GM18519 (cell line): ENCODE measurements around the gene HRNR.
"Not testable (repeated sequence)": the region's sequence is repeated elsewhere in the genome, so short reads cannot be mapped to it uniquely, and the experiment has no call there.

Experiments
- ATAC-seq: cut with Tn5 transposase; IDR thresholded peaks from one replicate; pipeline ENCODE4 v1.9.1; 2021; ENCODE audit warnings: mild to moderate bottlenecking, moderate library complexity; ENCODE audit not compliant: unreplicated experiment, low FRiP score

Gene HRNR

GRCh38 chr1:152224093-152224492 is at the start of gene HRNR:
HRNR (minus strand) TSS chr1:152224193; CDS start chr1:152223253, 940 bp downstream.
- ATAC-seq: no peak

DNA sequence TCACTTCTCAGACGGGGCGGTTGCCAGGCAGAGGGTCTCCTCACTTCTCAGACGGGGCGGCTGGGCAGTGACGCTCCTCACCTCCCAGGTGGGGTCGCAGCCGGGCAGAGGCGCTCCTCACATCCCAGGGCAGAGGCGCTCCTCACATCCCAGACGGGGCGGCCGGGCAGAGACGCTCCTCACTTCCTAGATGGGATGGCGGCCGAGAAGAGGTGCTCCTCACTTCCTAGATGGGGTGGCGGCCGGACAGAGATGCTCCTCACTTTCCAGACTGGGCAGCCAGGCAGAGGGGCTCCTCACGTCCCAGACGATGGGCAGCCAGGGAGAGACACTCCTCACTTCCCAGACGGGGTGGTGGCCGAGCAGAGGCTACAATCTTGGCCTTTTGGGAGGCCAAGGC is 32.4 kb upstream of the HRNR start:
- not testable (repeated sequence) for ATAC-seq

DNA sequence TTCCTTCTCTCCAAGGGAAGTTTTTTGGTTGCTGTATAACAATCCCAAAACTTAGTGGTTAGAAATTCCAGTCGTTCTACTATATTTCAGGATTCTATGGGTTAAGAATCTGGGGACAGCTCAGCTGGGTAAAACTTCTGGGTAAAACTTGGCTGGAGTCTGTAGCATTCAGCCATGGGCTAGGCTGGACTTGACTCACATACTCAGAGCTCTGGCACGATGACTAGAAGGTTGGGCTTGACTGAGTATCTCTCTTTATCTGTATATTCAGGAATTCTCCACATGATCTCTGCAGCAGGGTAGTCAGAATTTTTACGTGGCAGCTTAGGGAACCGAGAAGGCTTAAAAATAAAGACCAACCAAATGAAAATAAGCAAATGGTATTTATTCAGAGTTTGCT is 28.2 kb upstream of the HRNR start:
- ATAC-seq: no peak

- ATAC-seq: no peak
Observed at GRCh38 chr1:152251391-152251790, 27.4 kb upstream of the HRNR start.

- no peak for ATAC-seq
Observed at GRCh38 chr1:152247316-152247715, 23.3 kb upstream of the HRNR start.

GRCh38 chr1:152244576-152245273 is 20.7 kb upstream of the HRNR start:
- ATAC-seq: no peak

GRCh38 chr1:152237093-152237492 is 13.1 kb upstream of the HRNR start:
- ATAC-seq: no peak

DNA sequence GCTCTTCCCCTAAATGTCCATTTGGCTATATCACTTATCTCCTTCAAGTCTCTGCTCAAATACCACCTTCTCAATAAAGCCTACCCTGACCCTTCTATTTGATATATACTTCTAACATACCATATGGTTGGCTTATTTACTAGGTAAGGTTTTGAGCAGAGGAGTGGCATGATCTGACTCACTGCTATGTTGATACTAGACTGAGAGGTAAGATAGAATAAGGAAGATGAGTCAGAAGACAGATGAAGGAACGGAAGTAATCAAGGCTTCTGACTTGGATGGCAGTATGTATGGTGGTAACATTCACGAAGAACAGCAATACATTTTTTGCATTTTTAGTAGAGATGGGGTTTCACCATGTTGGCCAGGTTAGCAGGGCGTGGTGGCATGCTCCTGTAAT is 4.8 kb upstream of the HRNR start:
- ATAC-seq: no peak

- no peak for ATAC-seq
Observed at GRCh38 chr1:152227310-152227928, 3.4 kb upstream of the HRNR start.

- ATAC-seq: no peak
Observed at GRCh38 chr1:152225678-152226077, 1.7 kb upstream of the HRNR start.

DNA sequence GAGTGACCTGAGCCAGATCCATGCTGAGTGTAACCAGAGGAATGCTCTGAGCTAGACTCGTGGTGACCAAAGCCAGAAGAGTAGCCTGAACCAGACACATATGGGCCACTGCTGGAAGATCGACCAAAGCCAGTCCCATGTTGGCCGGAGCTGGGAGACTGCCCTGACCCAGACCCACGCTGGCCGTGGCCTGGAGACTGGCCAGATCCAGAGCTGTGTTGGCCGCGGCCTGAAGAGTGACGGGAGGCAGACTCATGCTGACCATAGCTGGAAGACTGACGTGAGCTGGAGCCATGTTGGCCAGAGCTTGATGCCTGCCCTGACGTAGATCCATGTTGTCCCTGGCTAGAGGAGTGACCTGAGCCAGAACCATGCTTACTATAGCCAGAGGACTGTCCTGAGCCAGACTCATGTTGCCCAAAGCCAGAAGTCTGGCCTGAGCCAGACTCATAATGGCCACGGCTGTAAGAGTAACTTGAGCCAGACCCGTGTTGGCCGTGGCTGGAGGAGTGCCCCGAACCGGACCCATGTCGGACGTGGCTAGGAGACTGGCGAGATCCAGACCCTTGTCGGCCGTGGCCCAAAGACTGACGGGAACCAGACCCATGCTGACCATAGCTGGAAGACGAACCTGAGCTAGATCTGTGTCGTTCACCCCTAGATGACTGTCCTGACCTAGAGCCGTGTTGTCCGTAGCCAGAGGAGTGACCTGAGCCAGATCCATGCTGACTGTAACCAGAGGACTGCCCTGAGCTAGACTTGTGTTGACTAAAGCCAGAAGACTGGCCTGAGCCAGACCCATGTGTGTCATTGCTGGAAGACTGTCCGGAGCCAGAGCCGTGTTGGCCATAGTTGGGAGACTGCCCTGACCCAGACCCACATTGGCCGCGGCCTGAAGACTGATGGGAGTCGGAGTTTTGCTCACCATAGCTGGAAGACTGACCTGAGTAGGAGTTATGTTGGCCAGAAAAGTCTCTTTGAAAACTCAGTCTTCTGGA is 3.5 kb downstream of the HRNR start:
- ATAC-seq: no peak

DNA sequence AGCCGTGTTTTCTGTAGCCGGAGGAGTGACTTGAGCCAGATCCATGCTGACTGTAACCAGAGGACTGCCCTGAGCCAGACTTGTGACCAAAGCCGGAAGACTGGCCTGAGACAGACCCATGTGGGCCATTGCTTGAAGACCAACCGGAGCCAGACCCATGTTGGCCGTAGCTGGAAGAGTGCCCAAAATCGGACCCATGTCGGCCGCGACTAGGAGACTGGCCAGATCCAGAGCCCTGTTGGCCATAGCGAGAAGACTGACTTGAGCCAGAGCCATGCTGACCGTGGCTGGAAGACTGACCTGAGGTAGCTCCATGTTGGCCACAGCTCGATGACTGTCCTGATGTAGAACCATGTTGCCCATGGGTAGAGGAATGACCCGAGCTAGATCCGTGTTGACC is 4.6 kb downstream of the HRNR start:
- not testable (repeated sequence) for ATAC-seq

GRCh38 chr1:152218762-152219436 is 5.1 kb downstream of the HRNR start:
- no peak for ATAC-seq

GRCh38 chr1:152215604-152216003 is 8.4 kb downstream of the HRNR start:
- not testable (repeated sequence) for ATAC-seq

GRCh38 chr1:152214911-152215310 is 9.1 kb downstream of the HRNR start:
- not testable (repeated sequence) for ATAC-seq

DNA sequence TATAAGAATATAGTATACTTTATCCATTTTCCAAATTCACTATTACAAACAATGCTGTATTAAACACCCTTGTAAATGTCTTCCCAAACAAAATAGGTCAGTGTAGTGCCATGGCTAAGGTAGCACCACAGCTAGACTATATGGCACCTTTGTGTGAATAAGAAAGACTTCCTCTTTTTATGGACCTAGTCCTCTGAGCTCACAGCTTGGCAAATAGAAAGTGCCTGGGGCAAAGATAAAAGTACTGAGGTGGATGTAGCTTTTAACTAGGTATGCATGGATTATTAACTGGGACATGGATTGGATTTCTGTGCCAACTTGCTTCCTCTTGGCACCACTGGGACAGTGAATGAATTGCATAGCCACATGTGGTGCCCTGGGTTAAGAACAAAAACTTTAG is 25.0 kb downstream of the HRNR start:
- no peak for ATAC-seq

- no peak for ATAC-seq
Observed at GRCh38 chr1:152197361-152197941, 26.5 kb downstream of the HRNR start.

GRCh38 chr1:152191711-152192110 is 32.3 kb downstream of the HRNR start:
- no peak for ATAC-seq

GRCh38 chr1:152191260-152191659 is 32.7 kb downstream of the HRNR start:
- ATAC-seq: no peak

DNA sequence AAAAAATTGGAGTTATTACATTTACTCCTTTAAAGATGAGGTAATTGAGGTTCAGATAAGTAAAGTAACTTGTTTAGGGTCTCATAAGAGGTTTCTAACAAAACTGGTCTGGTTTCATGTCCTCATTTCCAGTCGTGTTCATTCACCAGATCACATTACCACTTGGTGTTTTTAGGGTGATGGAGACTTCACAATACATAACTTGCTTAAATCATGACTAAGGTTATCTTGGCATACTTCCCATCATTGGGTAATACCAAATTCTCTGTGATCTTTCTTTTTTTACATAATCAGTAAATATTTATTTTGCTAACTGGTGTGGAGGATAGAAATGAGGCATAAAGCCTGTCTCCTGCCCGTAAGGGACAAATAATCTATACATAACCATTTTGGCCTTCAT is 33.4 kb downstream of the HRNR start:
- ATAC-seq: no peak
